GM04504 (cell line): ENCODE data around the gene TMEM117.
"Not testable (repeated sequence)": the region's sequence is repeated elsewhere in the genome, so short reads cannot be mapped to it uniquely, and the experiment has no call there.

Experiments used
- DNase-seq: peaks from one replicate; pipeline ENCODE4 v3.0.0-alpha.2; 2012; ENCODE audit warnings: low read depth

The TMEM117 gene

GRCh38 chr12:44223736-44224135 is 387.9 kb downstream of the TMEM117 start:
- DNase-seq = no peak

DNA sequence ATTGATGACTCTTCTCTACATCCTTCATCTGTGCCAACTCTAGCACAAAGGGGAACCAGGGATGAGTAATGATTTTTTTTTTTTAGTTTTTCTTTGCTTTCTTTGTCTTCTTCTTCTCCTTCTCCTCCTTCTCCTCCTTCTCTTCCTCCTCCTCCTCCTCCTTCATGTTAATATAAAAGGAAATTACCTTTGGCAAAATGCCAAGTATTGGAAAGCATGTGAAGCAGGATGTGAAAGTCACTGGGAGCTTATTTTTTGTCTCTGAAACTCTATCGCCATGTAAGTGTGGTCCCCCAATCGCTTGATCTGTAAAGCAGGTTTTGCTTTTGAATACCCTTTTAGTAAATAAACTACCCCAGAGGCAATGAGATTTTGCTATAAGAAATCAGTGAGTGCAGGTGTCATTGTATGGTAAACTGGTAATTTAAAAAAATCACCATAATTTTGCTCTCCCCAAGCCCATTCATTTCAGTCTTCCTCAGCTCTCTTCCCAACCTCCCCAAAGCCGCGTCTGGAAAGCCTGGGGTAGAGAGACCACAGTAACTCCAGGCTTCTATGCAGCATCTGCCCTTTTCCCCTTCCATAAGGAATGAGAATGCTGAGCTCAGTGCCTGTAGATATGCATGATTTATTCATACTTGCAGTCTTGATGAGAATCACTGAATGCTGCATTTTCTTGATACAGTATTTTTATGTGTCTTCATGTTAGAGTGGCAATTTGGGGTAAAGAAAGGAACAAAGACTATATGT is 388.7 kb downstream of the TMEM117 start:
- no peak for DNase-seq

- DNase-seq = no peak
Measured at GRCh38 chr12:44225149-44225510, 389.2 kb downstream of the TMEM117 start.

GRCh38 chr12:44227616-44228015 is 391.7 kb downstream of the TMEM117 start:
- peak; percentile 3 for DNase-seq

DNA sequence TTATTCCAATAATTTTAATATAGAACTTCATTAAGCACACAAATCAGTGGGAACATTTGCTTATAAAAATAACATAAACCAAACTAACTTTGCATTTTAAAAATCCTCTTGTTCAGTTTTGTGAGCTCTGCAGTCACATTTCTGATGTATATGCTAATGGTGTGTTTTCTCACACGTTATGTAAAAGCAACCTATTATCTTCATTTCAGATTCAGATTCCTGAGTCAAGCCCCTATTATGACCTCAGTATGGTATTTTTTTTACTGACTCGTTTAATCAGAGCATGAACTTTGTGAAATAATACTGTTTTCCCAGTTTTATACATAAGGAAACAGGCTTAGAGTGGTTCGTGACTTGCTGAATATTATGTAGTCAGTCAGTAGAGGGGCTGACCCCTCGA is 394.0 kb downstream of the TMEM117 start:
- DNase-seq = no peak

DNA sequence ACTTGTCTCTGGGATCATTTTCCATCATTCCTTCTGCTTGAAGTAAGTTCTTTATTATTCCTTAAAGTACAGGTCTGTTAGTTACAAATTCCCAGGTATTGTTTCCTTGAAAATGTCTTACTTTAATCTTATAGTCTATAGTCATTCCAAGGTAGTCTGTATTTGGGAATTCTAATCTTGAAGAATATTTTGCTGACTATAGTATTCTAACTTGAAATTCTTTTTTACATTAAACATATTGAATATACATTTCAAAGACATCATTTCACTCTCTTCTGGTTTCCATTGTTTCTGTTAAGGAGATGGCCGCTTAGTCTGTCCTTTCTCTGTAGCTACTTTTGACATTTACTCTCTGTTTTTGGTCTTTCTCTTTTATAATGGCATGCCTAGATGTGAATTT is 399.8 kb downstream of the TMEM117 start:
- no peak for DNase-seq

GRCh38 chr12:44240186-44240585 is 404.3 kb downstream of the TMEM117 start:
- DNase-seq = no peak

- DNase-seq = no peak
Measured at GRCh38 chr12:44245932-44246331, 410.1 kb downstream of the TMEM117 start.

DNA sequence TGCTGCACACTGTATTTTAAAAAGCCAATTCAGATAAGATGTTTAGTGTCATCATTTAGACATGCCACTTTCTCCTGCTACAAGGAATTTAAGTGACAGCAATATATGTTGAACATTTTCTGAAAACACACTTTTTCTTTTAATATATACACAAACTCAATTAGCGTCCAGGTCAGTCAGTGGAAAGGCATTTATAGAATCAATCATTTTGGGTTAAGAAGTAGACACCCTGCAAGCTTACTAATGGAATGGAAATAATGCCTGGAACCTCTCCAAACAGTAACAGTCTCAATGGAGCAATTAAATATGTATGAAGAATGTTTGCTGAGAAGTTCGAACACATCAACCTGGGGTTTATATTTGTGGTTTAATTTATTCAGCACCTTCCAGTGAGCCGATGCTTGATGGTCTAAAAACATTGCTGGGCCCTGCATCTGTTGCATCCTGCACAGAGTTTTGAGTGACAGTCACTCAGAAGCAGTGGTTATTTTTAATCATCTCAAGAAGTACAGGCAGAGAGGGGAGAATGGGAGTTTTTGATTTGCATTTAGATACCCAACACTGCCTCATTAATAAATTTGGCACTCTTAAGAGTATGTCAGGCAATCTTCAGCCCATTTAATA is 410.7 kb downstream of the TMEM117 start:
- no peak for DNase-seq

DNA sequence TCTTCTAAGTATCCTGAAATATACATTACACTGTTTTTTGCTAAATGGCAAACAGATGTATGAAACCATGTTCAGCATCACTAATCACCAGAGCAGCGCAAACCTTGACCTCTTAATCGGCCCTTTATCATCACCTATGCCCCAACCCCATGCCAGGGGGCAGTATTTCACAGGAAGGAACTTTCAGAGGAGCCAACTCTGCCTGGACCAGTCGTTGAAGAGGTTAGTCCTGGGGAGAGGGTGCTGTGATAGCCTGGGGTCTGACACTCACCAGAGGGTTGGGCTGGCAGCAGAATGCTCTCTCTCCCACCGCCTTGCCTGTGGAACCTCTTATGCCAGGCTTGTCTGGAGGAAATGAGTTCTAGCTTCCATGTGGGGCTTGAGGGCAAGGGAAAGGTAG is 411.7 kb downstream of the TMEM117 start:
- DNase-seq = no peak

- no peak for DNase-seq
Measured at GRCh38 chr12:44248436-44248835, 412.6 kb downstream of the TMEM117 start.

DNA sequence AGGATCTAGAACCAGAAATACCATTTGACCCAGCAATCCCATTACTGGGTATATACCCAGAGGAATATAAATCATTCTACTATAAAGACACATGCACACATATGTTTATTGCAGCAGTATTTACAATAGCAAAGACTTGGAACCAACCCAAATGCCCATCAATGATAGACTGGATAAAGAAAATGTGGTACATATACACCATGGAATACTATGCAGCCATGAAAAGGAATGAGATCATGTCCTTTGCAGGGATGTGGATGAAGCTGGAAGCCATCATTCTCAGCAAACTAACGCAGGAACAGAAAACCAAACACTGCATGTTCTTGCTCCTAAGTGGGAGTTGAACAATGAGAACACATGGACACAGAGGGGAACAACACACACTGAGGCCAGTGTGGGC is 414.6 kb downstream of the TMEM117 start:
- not testable (repeated sequence) for DNase-seq

- DNase-seq = no peak
Measured at GRCh38 chr12:44253338-44253856, 417.5 kb downstream of the TMEM117 start.

DNA sequence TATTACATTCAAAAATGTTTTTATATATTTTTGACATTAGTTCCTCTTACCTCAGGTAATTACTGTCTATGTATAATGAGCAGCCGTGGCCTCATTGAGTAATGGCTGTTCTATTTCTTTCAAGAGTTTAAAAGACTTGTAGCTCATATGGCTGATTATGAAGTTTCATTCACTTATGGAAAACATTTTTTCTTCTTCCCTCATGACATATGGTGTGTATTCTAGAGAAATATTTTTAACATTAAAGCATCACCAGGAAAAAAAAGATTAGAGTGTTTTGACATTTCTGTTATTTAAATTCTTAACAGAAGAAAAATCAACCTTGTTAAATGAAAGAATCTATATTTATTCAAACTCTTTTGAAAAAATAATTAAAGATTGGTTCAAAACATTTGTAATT is 422.4 kb downstream of the TMEM117 start:
- DNase-seq = no peak

DNA sequence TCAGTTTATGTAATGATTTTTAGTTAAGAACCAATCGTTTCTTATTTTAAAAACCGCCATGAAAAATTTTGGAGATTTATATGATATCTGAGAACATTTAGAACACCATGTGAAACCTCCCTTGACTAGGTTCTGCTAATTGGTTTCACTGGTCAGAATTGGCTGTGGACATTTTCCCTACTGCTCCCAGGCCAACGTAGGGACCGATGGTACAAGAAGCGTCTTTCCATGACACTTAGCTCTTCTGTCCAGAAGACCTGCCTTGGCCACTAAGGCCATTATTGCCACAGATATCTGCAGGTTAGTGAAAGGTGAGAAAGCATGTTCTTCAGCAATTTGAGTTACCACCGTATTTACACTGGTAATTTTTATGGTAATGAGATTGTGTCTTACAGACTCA is 424.0 kb downstream of the TMEM117 start:
- no peak for DNase-seq

DNA sequence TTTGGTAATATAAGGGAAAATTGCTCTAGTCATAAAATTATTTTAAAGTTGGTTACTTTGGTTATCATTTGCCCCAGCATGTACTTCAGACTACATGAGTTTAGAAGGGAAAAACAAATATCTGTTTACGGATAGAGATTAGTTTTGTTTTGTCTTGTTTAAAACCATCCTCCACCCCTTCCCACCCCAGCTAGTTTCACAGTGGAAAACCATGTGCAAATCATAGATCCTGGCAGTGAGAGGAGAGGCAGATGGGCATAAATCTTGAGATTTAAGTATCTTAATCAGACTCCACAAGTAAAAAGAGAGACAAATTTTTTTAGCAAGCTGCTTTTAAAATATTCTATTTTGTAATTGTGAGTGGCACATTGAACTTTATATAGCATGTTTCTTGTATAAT is 424.7 kb downstream of the TMEM117 start:
- DNase-seq = no peak

DNA sequence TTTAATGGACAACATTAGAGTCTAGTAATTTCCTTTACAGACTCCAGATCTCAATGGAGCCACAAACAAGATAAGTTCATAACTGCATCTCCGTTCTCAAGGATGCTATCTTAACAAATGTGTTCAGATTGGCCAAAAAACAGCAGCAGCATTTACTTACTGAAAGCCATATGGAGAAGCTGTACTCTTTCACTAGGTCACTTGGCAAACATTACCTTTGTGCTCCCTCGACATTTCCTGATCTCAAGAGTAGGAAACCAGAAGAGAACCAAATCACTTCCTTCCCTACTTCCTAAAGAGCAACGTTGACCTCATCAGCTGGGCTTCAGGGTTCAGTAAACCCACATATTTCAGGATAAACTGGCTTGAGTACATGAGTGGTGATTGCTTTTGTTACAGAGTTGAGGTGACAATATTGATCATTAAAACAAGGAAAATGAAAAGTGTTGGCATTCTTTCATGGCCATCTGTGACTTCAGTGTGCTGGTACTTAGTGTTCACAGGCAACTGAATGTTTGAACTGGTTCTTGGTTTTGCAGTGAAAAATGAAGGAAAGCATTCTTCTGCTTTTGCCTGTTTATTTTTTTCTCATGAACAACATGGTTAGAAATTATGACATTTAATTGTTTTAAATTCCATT is 449.6 kb downstream of the TMEM117 start:
- DNase-seq = no peak

DNA sequence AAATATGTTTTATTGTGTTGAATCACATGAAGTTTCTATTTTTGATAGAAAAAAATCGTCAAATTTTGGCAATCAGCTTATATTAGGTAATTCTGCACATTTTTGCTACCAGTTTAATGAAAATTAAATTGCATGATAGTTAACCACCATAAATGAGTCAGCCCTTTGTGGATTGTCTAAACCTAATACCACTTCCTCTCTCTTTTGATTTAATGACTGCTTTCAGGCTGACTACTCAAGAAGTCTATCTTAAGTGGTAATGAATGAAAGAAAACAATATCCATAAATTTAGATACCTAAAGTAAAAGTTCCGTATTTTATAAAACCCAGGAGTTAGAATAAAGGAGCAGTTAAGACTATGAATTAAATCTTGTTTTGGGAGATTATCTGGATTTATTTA is 450.5 kb downstream of the TMEM117 start:
- DNase-seq = peak; percentile 12

DNA sequence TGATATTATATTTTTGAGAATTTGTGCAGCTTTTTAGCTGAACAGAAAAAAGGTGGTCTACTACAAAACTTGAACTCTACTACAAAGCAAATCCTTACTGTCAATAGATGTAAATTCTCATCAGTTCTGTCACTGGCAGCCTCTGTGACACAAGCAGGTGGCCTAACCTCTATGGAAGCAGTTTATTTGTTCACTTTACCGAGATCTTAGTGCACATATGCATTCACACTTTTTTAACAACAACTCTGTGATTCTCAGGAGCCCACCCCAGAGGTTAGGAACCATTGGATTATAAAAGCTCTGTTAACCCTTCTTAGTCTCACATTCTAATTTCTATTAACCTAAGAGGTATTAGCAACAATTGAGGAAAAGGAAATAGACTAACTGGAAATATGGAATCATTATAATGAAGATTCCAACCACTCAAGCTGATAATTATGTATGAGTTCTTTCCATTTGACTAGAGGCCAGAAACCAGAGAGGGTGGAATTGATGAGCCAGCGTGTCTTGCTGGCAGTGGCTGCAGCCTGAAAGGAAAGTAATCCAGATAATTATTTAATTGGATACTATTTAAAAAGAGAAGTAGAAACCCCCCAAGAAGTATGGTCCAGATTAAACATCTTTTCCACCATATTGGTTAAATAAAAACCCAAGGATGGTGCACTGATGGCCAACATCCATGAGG is 451.1 kb downstream of the TMEM117 start:
- no peak for DNase-seq

- DNase-seq = peak; percentile 13
Measured at GRCh38 chr12:44287545-44287944, 451.7 kb downstream of the TMEM117 start.

DNA sequence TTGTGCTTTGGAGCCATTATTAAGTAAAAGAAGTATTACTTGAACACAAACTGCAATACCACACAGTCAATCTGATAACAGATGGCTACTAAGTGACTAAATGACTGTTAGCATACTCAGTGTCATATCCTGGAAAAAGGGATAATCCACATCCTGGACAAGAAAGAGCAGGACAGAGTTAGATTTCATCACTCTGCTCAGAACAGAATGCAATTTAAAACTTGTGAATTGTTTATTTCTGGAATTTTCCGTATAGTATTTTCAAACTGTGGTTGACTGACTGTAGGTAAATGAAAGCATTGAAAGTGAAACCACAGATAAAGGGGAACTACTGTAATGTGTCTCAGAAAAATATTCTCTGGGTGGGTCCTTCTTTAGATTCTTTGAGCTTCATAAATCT is 458.8 kb downstream of the TMEM117 start:
- DNase-seq = no peak

DNA sequence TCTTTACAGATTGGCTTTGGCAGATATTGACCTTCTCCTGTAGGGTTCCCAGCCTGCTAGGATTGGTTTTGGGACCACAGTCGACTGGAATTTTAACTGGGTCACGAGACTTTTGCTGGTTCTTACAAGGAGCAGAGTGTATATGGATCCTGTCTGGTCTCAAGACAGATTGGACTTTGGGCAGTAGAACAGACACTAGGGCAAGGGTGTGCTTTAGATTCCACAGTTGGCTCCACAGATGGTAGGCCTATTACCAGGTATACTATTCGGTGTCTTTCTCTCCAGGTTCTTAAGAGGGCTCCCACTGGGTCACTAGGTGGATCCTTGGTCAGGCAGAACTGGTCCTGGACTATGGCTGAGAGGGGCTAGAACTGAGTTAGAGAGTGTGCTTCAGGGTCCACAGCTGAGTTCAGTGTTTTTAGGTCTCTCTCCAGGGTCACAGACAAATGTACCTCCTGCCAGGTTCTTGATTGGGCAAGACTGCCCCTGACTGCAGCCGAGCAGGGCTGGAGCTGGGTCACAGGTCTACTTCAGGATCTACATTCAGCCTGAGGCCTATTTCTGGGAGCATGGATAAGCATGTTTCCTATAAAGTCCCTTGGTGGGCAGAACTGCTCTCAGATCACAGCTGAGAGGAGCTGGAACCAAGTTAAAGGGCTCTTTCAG is 460.2 kb downstream of the TMEM117 start:
- no peak for DNase-seq
